Left ventricle myocardium inferior (tissue), 1 donor: Measurements from ENCODE around the gene SDK1. TPM values are rescaled to one million over a fixed set of nuclear protein-coding genes. Genes with fewer than 3 reads are reported as not detected.
A peak's percentile ranks its signal among the peaks of the same experiment; 100 is the strongest.

Experiments
- DNase-seq: peaks from one replicate; pipeline ENCODE4 v3.0.0-alpha.2; 2020
- H3K27ac ChIP-seq: fragments of 200-600 bp; replicated peaks from 2 replicates; pipeline ENCODE4 v1.8.0; 2021
- H3K27me3 ChIP-seq: fragments of 200-600 bp; 2 replicates; pipeline ENCODE4 v1.8.0; 2021; ENCODE audit warnings: low read depth
- H3K36me3 ChIP-seq: fragments of 200-600 bp; 2 replicates; pipeline ENCODE4 v1.8.0; 2021
- H3K4me1 ChIP-seq: fragments of 200-600 bp; 2 replicates; pipeline ENCODE4 v1.8.0; 2021
- H3K4me3 ChIP-seq: fragments of 200-600 bp; 2 replicates; pipeline ENCODE4 v1.8.0; 2021; ENCODE audit warnings: mild to moderate bottlenecking, moderate library complexity
- H3K9me3 ChIP-seq: fragments of 200-600 bp; replicated peaks from 2 replicates; pipeline ENCODE4 v1.8.0; 2021
- CTCF ChIP-seq: fragments of 200-600 bp; IDR thresholded peaks from 2 replicates; pipeline ENCODE4 v1.8.0; 2021; ENCODE audit warnings: antibody characterized with exemption, mild to moderate bottlenecking, borderline replicate concordance
- intact Hi-C: fragments of 100-400 bp; cut with micrococcal nuclease; formaldehyde crosslinking; loops from one replicate; pipeline ENCODE4 v1.11.0; 2022
- total RNA-seq: library from RNA; stranded (reverse); fragmentation: NEBNext Ultra II Directional; extraction: Animal tissue kit (Norgen Biotek cat#: 25700); gene quantifications from one replicate; pipeline ENCODE4 v1.2.1, GENCODE V29; 2021
- donor health status: DM: no; HTN: yes; CAD: no; lungs with severe emphysema.

The SDK1 gene
- total RNA-seq, 1 donor from 2014 or later, result 1.3 TPM

- DNase-seq, result peak; percentile 22
- Histone ChIP-seq H3K4me3 (peak overlapping the region; percentile 37), H3K4me1 (peaks cover 14% of the 10 kb centered on the region), H3K27me3 (no peaks in the 10 kb centered on the region), H3K9me3 (peaks cover 14% of the 10 kb centered on the region), H3K36me3 (no peaks in the 10 kb centered on the region), H3K27ac (no peak overlapping the region)
- TF ChIP-seq CTCF, result no peak
- intact Hi-C loops, result no loop called here
Observed at GRCh38 chr7:3495530-3495929, 194.5 kb downstream of the SDK1 start.

DNA sequence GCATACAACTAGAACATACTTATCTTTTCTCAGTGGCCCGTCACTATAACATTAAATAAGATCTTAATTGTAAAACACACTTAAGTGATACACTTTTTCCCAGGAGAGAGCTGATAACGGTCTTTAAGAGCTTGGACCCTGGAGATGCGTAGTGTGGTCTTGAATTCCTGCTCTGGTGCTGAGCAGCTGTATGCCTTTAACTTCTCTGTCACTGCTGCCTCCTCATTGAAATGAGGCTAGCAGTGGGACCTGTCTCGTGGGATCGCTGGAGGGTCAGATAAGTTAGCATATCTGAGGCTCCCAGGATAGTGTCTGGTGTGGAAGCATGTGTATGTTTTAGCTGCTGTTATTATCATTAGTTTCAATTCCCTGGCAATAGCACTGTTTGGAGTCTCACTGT, 194.9 kb downstream of the SDK1 start:
- Histone ChIP-seq H3K4me1 (peaks cover 14% of the 10 kb centered on the region), H3K27ac (no peak overlapping the region), H3K9me3 (peaks cover 18% of the 10 kb centered on the region), H3K27me3 (no peaks in the 10 kb centered on the region), H3K36me3 (no peaks in the 10 kb centered on the region), H3K4me3 (peak overlapping the region; percentile 37)
- no peak for TF ChIP-seq CTCF
- DNase-seq, result no peak
- intact Hi-C loops, result no loop called here

DNA sequence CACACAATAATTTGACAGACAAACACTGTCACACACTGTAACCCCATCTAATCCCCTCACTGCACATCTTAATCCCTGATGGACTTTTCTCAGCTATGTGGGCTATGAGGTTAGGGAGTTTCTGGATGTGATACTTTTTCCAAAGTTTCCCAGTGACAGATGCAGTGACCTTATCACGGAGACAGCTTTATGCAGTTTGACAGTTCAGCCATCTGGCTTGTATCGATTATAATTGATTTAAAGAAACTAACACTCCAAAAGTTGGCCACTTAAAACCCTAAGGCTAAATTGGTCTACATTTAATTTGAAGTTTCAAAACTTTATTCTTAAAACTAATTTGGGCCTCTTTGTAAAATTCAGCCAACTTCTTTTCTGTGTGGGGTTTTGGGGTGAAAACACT, 196.7 kb downstream of the SDK1 start:
- peaks cover 25% of the 10 kb centered on the region for H3K9me3 ChIP-seq
- DNase-seq, result no peak
- H3K4me1 ChIP-seq, result peaks cover 14% of the 10 kb centered on the region
- intact Hi-C loops, result no loop called here
- H3K4me3 ChIP-seq, result no peak overlapping the region
- H3K27ac ChIP-seq, result no peak overlapping the region
- no peaks in the 10 kb centered on the region for H3K27me3 ChIP-seq
- no peaks in the 10 kb centered on the region for H3K36me3 ChIP-seq
- no peak for TF ChIP-seq CTCF

DNA sequence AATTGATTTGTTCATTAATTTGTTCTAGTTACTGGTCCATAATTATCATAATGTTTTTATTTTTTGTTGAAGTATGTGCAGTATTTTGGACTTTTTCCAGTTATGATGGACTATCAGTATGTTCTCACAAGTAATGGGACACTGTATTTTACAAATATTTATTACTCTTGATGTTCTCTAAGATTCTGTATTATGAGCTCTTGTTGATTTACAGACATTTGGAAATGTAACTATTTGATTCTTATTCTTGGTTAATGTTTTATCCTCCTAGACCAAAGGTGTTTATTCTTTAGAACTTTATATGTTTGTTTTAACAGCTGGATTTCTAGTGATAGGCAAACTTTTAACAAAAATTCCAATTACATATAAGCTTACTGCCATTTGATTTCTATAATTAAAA, 200.6 kb downstream of the SDK1 start:
- H3K4me1 ChIP-seq, result no peaks in the 10 kb centered on the region
- peaks cover 49% of the 10 kb centered on the region for H3K9me3 ChIP-seq
- no peak overlapping the region for H3K27ac ChIP-seq
- no peaks in the 10 kb centered on the region for H3K36me3 ChIP-seq
- H3K27me3 ChIP-seq, result no peaks in the 10 kb centered on the region
- intact Hi-C loops, result no loop called here
- no peak for TF ChIP-seq CTCF
- H3K4me3 ChIP-seq, result no peak overlapping the region
- no peak for DNase-seq

DNA sequence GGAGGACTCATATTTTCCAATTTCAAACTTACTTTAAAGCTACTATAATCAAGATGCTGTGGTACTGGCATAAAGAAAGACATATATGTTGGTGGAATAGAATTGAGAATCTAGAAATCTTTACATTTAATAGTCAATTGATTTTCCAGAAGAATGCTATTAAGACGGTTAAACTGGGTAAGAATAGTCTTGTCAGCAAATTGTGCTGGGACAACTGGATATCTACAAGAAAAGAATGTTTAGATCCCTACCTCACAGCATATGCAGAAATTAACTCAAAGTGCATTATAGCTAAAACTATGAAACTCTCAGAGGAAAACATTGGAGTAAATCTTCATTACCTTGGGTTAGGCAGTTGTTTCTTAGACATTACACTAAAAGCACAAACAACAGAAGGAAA, 203.3 kb downstream of the SDK1 start:
- H3K27me3 ChIP-seq, result no peaks in the 10 kb centered on the region
- no peak overlapping the region for H3K27ac ChIP-seq
- intact Hi-C loops, result no loop called here
- no peak for TF ChIP-seq CTCF
- H3K9me3 ChIP-seq, result peaks cover 56% of the 10 kb centered on the region
- no peaks in the 10 kb centered on the region for H3K4me1 ChIP-seq
- no peaks in the 10 kb centered on the region for H3K36me3 ChIP-seq
- H3K4me3 ChIP-seq, result no peak overlapping the region
- no peak for DNase-seq
